ENCODE data around the gene MINDY2.

MINDY2 gene

DNA sequence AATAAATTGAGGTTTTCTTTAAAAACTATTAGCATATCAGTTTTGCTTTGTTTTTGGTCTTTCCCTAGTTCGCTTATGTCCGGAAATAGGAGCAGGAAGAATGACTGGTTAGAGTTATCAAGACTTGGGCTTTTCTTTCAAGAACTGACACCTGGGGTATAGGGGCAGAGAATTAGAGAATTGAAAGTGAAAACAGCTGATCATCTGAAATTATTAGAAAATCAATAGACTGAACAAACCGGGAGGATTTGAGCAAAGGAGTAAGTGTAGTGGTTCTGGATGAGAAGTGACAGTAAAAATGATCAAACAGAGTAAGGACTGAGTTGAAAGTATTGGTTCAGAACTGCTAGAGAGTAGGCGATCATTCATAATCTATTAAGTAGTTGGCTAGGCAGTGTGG is 6.0 kb downstream of the MINDY2 start:
- H3K4me3 ChIP-seq (ENCODE audit: low read length): no peak overlapping the region
- TF ChIP-seq, protein P1, sequence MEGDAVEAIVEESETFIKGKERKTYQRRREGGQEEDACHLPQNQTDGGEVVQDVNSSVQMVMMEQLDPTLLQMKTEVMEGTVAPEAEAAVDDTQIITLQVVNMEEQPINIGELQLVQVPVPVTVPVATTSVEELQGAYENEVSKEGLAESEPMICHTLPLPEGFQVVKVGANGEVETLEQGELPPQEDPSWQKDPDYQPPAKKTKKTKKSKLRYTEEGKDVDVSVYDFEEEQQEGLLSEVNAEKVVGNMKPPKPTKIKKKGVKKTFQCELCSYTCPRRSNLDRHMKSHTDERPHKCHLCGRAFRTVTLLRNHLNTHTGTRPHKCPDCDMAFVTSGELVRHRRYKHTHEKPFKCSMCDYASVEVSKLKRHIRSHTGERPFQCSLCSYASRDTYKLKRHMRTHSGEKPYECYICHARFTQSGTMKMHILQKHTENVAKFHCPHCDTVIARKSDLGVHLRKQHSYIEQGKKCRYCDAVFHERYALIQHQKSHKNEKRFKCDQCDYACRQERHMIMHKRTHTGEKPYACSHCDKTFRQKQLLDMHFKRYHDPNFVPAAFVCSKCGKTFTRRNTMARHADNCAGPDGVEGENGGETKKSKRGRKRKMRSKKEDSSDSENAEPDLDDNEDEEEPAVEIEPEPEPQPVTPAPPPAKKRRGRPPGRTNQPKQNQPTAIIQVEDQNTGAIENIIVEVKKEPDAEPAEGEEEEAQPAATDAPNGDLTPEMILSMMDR (IDR thresholded peaks at IDR 0.05; ENCODE audit: insufficient read depth, low read depth, low read length, missing control alignments): no peak
- DNase-seq (ENCODE audit: low read depth): no peak

DNA sequence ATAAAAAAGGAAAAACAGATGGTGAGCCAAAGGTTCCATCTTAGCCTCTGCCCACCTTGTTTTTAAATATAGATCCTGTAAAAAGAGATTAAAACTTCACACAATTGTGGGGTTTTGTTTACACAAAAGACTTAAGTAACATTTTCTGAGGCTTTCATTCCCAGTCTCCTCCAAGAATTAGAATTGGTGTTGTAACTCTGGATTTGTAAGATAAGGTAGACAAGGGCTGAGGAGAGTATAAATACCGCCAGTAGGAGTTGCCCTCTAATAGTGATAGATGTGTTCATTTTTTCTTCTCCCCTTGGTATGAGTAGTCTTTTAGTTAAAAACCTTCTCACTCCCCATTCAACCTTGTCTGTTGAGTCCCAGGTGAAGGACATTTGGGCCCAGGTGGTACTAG is 8.5 kb downstream of the MINDY2 start:
- DNase-seq (ENCODE audit: low read depth): no peak
- TF ChIP-seq, protein P1 (IDR thresholded peaks at IDR 0.05; ENCODE audit: insufficient read depth, low read depth, low read length, missing control alignments): no peak
- no peak overlapping the region for H3K4me3 ChIP-seq (ENCODE audit: low read length)

DNA sequence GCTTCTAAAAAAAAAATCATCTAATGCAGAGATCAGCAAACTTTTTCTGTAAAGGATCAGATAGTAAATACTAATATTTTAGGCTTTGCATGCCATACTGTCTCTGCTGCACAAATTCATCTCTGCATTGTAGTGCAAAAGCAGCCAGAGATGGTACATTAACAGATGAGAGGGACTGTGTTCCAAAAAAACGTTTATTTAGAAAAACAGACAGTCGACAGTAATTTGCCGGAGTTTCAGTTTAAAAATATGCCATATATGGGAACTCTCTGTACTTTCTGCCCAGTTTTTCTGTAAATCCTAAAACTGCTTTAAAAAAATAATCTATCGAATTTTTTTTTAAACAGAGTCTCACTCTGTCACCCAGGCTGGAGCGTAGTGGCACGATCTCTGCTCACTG is 14.3 kb downstream of the MINDY2 start:
- no peak for DNase-seq (ENCODE audit: low read depth)
- no peak overlapping the region for H3K4me3 ChIP-seq (ENCODE audit: low read length)
- TF ChIP-seq, protein P1 (IDR thresholded peaks at IDR 0.05; ENCODE audit: insufficient read depth, low read depth, low read length, missing control alignments): no peak

DNA sequence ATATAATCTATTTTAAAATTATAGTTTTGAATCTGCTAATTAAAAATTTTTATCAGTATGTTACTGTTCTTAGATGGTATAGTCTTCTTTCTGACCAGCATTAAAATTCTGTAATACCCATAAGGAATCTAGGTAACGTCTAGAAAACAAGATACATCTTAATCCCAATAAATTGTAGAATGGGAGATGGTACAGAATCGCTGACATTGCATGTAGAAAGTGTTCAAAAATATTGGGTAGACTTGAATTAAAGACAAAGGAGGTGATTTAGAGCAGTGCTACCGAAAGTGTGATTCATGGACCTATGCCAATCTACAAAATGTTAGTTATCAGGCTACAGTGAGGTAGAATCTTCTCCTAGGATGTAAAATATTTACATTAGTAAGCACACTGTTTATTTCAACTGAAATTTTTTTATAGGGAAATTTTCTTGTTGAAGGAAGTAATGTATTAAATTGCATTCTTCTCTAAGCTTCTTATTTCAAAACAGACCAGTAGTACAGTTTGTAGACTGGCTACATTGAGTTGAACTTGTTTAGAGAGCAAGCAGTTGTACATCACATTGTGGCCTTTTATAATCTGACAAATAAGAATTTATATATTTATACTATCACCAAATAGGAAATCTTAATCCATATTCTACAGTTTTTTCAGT is 17.1 kb downstream of the MINDY2 start:
- TF ChIP-seq, protein P1 (IDR thresholded peaks at IDR 0.05; ENCODE audit: insufficient read depth, low read depth, low read length, missing control alignments): no peak
- no peak overlapping the region for H3K4me3 ChIP-seq (ENCODE audit: low read length)
- DNase-seq (ENCODE audit: low read depth): no peak

DNA sequence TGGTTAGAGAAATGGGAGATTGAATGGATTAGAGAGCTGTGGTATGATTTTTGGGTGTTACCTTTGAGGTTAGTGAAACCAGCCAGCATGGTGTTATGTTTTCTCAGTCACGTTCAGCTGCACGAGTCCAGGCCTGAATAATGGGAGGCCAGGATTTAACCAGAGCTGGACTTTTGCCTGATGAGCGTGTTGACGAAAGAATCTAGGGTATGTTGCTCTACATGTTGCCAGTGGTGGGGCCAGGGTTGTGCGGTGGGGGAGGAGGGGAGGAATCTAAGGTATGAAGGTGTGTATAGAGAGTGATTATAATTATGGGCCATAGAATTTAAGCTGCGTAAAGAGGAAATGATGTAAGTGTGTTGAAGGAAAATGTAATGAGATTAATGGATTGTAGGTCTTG is 22.8 kb downstream of the MINDY2 start:
- TF ChIP-seq, protein P1 (IDR thresholded peaks at IDR 0.05; ENCODE audit: insufficient read depth, low read depth, low read length, missing control alignments): no peak
- DNase-seq (ENCODE audit: low read depth): peak; percentile 99
- H3K4me3 ChIP-seq (ENCODE audit: low read length): no peak overlapping the region

DNA sequence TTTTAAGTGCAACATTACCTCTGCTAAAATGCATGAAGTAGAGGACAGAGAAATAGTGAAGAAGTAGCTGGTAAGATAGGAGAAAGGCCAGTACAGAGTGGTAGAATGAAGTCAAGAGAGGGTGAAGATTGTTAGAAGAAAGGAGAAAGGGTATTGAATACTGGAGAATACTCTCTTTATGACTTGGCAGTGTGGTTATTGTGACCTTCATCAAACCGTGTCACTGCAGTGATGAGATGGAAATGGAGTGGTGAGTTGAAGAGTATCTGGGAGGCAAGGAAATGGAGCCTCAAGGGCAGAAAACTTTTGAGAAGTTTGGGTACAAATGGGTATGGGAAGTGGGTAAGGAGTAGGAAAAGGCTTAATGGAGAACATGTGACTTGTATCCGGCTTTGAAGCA is 24.7 kb downstream of the MINDY2 start:
- TF ChIP-seq, protein P1 (IDR thresholded peaks at IDR 0.05; ENCODE audit: insufficient read depth, low read depth, low read length, missing control alignments): no peak
- H3K4me3 ChIP-seq (ENCODE audit: low read length): no peak overlapping the region
- no peak for DNase-seq (ENCODE audit: low read depth)

GRCh38 chr15:58797505-58797904 is 26.4 kb downstream of the MINDY2 start:
- DNase-seq (ENCODE audit: low read depth): no peak
- H3K4me3 ChIP-seq (ENCODE audit: low read length): no peak overlapping the region
- TF ChIP-seq, protein P1 (IDR thresholded peaks at IDR 0.05; ENCODE audit: insufficient read depth, low read depth, low read length, missing control alignments): no peak
